Activated T-helper 17 cell treated with anti-CD3 and anti-CD28 coated beads, Interleukin-2, amount 50 U/mL, for 72 hours (primary cell): ENCODE measurements around the gene CDCP1. TPM values are rescaled to one million over a fixed set of nuclear protein-coding genes. Genes with fewer than 3 reads are reported as not detected.

ENCODE experiments used
- ATAC-seq: fragments of 150-1000 bp; cut with Tn5 transposase; replicated peaks from 2 replicates; pipeline ENCODE4 v1.10.0; 2021; ENCODE audit warnings: mild to moderate bottlenecking, moderate library complexity
- H3K27ac Mint-ChIP-seq: one replicate; pipeline ENCODE4 v1.8.0; 2022; ENCODE audit warnings: mixed read lengths
- H3K27me3 Mint-ChIP-seq: one replicate; pipeline ENCODE4 v1.8.0; 2022; ENCODE audit warnings: mixed read lengths
- H3K36me3 Mint-ChIP-seq: one replicate; pipeline ENCODE4 v1.8.0; 2022; ENCODE audit warnings: low read depth, mild to moderate bottlenecking, mixed read lengths
- H3K4me1 Mint-ChIP-seq: one replicate; pipeline ENCODE4 v1.8.0; 2022; ENCODE audit warnings: mixed read lengths
- H3K4me3 Mint-ChIP-seq: one replicate; pipeline ENCODE4 v1.8.0; 2022; ENCODE audit warnings: mild to moderate bottlenecking, mixed read lengths
- H3K9me3 Mint-ChIP-seq: one replicate; pipeline ENCODE4 v1.8.0; 2022; ENCODE audit warnings: mixed read lengths
- total RNA-seq, 2 donors: library from RNA; stranded (reverse); gene quantifications; one replicate each; pipeline ENCODE4 v1.2.3, GENCODE V29; 2022

The CDCP1 gene
- total RNA-seq, 2 donors from 2014 or later: 0.17 to 0.53 TPM

DNA sequence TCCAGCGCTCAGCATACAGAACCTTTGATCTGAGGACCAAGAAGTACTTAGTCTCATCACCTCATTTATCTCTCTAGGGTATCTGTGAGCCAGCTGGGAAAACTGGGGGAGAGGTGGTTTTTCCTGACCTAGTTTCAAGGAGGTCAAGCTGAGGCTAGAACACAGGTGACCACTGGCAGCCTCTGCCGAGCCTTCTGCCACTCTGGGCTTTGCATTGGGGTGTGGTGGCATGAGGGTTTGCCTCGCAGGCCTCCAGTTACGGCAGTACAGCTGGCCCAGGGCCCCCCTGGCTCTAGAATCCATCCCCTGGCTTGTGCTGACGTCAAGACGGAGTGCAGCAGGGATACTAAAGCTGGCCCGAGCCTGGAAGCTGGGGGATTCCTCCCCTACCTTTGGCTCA lies 34.7 kb upstream of the CDCP1 start:
- no peaks in the 10 kb centered on the region for H3K4me1 Mint-ChIP-seq
- H3K36me3 Mint-ChIP-seq: no peaks in the 10 kb centered on the region
- ATAC-seq: no peak
- no peaks in the 10 kb centered on the region for H3K9me3 Mint-ChIP-seq
- no peak overlapping the region for H3K4me3 Mint-ChIP-seq
- H3K27ac Mint-ChIP-seq: no peak overlapping the region
- peaks cover 14% of the 10 kb centered on the region for H3K27me3 Mint-ChIP-seq

DNA sequence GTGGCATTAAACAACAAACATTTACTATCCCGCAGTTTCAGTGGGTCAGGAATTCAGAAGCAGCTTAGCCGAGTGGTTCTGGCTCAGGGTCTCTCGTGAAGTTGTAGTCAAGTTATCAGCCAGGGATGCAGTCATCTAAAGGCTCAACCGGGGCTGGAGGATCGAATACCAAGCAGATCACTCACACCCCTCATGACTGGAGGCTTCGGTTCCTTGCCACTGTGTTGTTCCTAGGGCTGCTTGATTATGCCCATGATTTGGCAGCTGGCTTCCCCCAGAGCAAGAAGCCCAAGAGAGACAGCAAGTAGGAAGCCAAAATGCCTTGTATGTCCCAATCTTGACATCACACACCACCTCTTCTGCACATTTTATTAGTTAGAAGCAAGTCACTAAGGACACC lies 33.9 kb upstream of the CDCP1 start:
- H3K36me3 Mint-ChIP-seq: no peaks in the 10 kb centered on the region
- no peak for ATAC-seq
- no peaks in the 10 kb centered on the region for H3K4me1 Mint-ChIP-seq
- H3K9me3 Mint-ChIP-seq: no peaks in the 10 kb centered on the region
- H3K4me3 Mint-ChIP-seq: no peak overlapping the region
- peaks cover 10% of the 10 kb centered on the region for H3K27me3 Mint-ChIP-seq
- H3K27ac Mint-ChIP-seq: no peak overlapping the region

DNA sequence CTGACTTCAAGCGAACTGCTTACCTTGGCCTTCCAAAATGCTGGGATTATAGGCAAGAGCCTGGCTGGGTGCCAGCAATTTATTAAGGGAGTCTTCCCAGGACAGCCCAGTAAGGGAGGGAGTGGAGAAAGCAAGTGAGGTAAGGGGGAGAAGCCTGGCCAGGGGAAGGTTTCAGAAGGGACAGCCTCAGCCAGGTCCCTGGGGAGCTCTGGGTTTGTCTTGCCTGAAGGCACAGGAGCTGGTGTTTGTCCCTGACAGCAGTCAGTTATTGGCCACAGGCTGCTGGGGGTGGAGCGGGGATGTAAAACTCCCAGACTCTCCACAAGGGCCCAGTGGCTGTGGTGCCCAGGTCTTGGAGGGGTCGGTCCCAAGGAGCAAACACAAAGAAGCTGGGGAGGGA lies 33.0 kb upstream of the CDCP1 start:
- H3K9me3 Mint-ChIP-seq: no peaks in the 10 kb centered on the region
- H3K4me1 Mint-ChIP-seq: no peaks in the 10 kb centered on the region
- H3K36me3 Mint-ChIP-seq: no peaks in the 10 kb centered on the region
- H3K27ac Mint-ChIP-seq: no peak overlapping the region
- no peak for ATAC-seq
- H3K27me3 Mint-ChIP-seq: peaks cover 10% of the 10 kb centered on the region
- no peak overlapping the region for H3K4me3 Mint-ChIP-seq

DNA sequence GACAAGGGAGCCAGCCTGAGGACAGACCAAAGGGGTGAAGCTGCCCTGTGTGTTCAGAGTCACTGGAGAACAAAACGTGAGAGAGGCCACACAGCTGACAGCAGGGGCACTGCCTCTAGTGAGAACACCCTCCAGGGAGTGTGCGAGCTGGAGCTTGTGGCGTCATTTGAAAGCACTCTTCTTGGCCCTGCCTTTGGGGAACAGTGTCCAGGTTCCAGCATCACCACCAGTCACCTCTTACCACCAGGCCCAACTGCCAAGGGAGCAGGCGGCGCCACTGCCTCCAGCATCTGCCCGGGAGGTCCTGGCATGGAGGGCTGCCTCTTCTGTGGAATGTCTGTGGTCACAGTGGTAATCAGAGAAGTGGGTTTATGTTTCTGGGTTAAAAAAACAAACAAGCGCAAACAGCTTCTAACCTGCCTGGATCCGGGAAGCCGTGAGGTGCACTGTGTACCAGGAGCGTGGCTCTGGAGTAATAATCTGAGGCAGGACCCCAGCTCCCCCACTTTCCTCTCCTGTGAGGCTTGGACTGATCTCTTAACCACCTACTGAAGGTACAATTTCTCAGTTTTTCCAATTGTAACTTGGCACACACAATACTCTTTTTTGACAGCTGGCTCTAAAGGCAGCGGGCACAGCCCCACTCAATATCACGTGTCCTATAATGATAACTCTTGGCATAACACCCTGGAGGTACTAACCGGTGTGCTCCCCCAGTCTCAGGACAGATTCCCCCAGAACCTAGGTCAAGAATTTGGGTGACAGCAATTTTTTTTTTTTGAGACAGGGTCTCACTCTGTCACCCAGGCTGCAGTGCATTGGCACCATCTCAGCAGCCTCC lies 32.2 kb upstream of the CDCP1 start:
- peaks cover 10% of the 10 kb centered on the region for H3K27me3 Mint-ChIP-seq
- H3K9me3 Mint-ChIP-seq: no peaks in the 10 kb centered on the region
- H3K27ac Mint-ChIP-seq: no peak overlapping the region
- no peak overlapping the region for H3K4me3 Mint-ChIP-seq
- H3K4me1 Mint-ChIP-seq: no peaks in the 10 kb centered on the region
- H3K36me3 Mint-ChIP-seq: no peaks in the 10 kb centered on the region
- no peak for ATAC-seq

DNA sequence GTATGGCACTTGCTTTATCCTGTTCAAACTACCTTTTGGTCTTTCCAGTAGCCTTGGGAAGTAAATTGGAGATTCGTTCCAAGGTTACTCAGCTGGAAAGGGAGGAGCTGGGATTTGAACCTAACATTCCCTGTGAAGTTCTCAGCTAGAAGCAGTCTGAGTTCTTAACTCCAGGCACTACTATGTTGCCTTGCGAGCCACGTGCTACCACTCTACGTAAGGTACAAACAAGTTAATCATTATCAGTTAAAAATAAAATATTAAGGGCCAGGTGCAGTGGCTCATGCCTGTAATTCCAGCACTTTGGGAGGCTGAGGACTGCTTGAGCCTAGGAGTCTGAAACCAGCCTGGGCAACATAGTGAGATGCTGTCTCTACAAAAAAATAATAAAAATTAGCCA lies 30.7 kb upstream of the CDCP1 start:
- Mint-ChIP-seq H3K4me1 (no peaks in the 10 kb centered on the region), H3K36me3 (no peaks in the 10 kb centered on the region), H3K27ac (no peak overlapping the region), H3K4me3 (no peak overlapping the region), H3K9me3 (no peaks in the 10 kb centered on the region), H3K27me3 (peaks cover 10% of the 10 kb centered on the region)
- ATAC-seq: no peak

DNA sequence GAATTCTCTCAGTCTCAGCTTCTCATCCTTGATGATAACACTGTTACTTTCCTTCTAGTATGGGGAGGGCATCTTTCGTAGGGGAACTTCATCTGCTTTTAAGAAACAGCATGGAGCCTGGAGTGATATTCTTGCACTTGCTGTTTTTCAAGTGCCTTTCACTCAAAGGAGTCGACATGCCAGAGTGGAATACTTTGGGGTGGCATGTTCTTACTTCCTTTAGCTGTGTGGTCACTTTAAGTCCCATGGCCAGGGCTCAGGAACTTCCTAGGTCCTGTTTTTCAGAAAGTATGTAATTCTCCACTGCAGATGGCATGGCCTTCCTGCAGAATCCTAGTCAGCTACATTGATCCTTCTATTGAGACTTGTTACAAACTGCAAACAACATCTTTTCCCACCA lies 28.1 kb upstream of the CDCP1 start:
- no peak for ATAC-seq
- H3K4me1 Mint-ChIP-seq: no peaks in the 10 kb centered on the region
- H3K4me3 Mint-ChIP-seq: no peak overlapping the region
- no peaks in the 10 kb centered on the region for H3K36me3 Mint-ChIP-seq
- H3K27me3 Mint-ChIP-seq: peaks cover 7% of the 10 kb centered on the region
- no peaks in the 10 kb centered on the region for H3K9me3 Mint-ChIP-seq
- no peak overlapping the region for H3K27ac Mint-ChIP-seq

DNA sequence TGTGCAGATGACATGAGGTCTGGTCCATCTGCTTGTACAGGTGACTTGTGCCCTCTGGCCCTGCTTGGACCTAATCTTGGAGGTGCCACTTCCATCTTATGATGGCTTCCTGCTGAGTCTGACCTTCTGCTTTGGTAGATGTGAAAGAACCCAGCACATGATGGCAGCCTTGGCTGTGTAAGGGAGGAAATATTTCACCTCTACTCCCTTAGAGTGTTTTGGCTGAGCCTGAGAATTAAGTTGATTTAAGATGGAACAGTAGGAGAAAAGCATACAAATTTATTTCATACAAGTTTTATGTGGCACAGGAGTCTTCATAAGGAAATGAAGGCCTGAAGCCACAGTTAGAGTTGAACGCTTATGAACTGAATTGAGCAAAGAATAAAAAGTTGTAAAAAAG lies 27.6 kb upstream of the CDCP1 start:
- H3K9me3 Mint-ChIP-seq: no peaks in the 10 kb centered on the region
- H3K4me1 Mint-ChIP-seq: no peaks in the 10 kb centered on the region
- no peak overlapping the region for H3K27ac Mint-ChIP-seq
- no peaks in the 10 kb centered on the region for H3K36me3 Mint-ChIP-seq
- no peak for ATAC-seq
- H3K4me3 Mint-ChIP-seq: no peak overlapping the region
- H3K27me3 Mint-ChIP-seq: peaks cover 7% of the 10 kb centered on the region

DNA sequence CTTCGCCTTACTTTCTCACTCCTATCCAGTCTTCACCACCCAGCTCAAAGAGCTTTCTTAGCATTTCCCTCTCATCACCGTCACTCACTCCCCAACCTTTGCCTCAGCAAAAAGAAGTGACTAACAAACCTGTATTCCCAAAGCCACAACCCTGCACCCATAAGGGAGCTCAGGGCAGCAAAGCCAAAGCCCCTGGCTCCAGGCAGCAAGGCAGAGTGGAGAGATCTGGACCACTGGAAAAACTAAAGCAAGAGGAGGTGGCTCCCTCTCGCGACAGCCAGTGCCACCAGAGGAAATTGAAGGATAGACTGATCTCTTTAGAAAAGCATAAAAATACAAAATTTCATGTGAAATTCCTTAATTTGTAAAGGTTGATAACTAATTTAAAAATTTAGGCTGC lies 25.1 kb upstream of the CDCP1 start:
- Mint-ChIP-seq H3K4me3 (no peak overlapping the region), H3K36me3 (no peaks in the 10 kb centered on the region), H3K9me3 (peaks cover 3% of the 10 kb centered on the region), H3K4me1 (peaks cover 10% of the 10 kb centered on the region), H3K27me3 (no peaks in the 10 kb centered on the region), H3K27ac (no peak overlapping the region)
- ATAC-seq: no peak

DNA sequence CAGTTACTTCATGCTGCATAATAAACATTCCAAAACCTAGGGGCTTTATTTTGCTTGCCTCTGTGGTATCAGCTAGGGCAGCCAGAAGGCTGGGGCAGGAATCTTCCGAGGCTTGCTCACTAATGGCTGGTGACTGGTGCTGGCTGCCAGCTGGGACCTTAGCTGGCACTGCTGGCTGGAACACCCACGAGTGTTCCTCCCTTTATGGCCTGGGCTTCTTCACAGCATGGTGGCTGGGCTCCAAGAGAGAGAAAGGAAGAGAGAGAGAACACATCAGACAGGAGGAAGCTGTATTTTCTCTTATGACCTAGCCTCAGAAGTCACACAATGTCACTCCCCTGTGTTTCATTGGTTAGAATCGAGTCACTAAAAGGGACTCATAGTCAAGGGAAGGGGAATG lies 23.9 kb upstream of the CDCP1 start:
- H3K9me3 Mint-ChIP-seq: peaks cover 3% of the 10 kb centered on the region
- peaks cover 10% of the 10 kb centered on the region for H3K4me1 Mint-ChIP-seq
- H3K4me3 Mint-ChIP-seq: no peak overlapping the region
- H3K27me3 Mint-ChIP-seq: no peaks in the 10 kb centered on the region
- no peaks in the 10 kb centered on the region for H3K36me3 Mint-ChIP-seq
- no peak overlapping the region for H3K27ac Mint-ChIP-seq
- no peak for ATAC-seq

DNA sequence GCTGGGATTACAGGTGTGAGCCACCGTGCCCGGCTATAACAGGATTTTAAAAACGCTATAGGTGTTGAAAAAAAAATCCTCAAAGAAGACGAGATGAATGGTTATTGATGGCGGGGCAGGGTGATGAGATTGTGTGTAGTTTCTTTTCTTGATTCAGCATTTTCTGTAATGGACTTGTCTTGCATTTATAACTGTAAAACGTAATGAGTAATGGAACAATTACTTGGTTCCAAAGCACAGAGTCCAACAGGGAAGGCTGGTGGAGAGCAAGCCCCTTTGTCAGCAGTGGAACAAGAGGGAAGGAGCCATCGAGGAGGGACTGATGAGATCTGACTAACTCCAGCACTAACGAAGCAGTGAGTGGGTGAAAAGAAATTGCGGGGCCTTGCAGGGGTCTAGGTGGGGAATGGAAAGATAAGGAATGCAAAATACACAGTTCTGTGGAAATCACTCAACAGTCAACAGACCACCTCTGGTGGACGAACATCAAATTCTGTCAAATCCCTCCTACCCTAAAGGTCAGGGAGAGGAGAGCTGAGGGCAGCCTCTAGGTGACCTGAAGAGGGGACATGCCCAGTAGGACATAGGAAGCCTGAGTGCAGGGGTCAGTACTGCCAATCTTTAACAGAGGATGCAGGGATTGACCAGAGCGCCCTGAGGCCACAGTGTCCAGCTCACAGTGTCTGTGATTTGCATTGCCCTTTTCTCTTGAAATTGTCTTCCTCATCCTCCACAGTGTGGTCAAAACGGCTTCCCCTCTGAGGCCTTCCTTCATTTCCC lies 23.1 kb upstream of the CDCP1 start:
- no peak overlapping the region for H3K27ac Mint-ChIP-seq
- H3K9me3 Mint-ChIP-seq: peaks cover 3% of the 10 kb centered on the region
- H3K4me3 Mint-ChIP-seq: no peak overlapping the region
- no peaks in the 10 kb centered on the region for H3K36me3 Mint-ChIP-seq
- ATAC-seq: no peak
- peaks cover 10% of the 10 kb centered on the region for H3K4me1 Mint-ChIP-seq
- H3K27me3 Mint-ChIP-seq: no peaks in the 10 kb centered on the region

DNA sequence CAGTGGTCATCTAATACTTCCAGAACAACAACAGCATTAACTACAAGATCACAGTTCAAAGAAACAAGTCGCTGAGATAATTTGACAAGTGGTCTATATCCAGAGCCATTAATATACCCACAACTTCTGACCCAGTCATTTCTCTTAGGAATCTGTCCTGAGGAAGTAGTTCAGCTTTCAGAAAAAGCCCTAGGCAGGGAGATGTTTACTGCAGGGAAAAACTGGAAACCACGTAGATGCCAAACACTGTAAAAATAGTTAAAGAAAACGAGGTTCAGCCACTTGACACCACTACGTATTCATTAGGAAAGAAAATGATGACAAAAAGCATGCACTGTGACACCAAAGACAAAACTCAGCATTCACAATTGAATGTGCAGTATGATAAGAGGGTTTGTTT lies 22.3 kb upstream of the CDCP1 start:
- Mint-ChIP-seq H3K27ac (peak overlapping the region; percentile 86), H3K4me1 (peaks cover 10% of the 10 kb centered on the region), H3K4me3 (no peak overlapping the region), H3K36me3 (no peaks in the 10 kb centered on the region), H3K27me3 (no peaks in the 10 kb centered on the region), H3K9me3 (peaks cover 3% of the 10 kb centered on the region)
- ATAC-seq: no peak

DNA sequence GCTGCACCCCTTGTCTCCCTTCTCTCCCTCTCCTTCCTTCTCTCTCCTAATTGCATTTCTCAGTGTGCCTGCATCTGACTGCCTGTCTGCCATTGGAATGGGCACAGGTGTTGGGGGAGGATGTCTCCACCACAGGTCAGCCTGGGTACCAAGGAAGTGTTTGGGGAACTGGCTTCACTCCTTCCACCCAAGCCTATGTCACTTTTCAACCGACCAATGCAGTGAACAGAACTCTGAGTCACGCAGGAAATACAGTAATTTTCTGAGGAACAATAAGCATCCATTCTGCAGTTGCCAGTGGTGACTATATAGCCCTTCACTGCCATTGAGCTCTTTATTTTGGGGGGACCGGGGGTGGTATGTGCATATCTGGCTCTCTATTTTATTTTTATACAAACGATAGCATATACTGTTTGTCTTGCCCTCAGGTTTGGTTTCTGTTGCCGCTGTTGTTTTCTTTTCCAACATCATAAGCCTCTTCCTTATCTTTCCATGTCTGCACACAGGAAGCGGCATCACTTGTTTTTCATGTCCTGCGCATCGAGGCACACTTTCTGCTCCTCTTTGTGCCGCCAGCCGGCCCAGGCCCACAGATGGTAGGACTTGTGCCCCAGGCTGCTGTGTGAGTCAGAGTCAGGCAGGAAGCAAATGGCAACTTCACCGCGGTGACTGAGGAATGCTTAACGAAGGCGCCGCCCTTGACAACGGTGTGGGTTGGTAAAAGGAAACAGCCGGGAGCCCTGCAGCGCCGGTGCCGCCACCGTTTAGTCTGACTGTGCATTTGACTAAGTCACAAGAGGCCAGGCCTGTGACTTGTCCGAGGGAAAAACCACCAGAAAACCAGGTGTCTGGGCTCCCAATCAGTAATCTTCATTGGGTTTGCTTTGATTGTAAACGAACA lies 21.1 kb upstream of the CDCP1 start:
- peak overlapping the region; percentile 86 for H3K27ac Mint-ChIP-seq
- peak overlapping the region; percentile 69 for H3K4me3 Mint-ChIP-seq
- peaks cover 3% of the 10 kb centered on the region for H3K9me3 Mint-ChIP-seq
- H3K36me3 Mint-ChIP-seq: no peaks in the 10 kb centered on the region
- peak; percentile 97 for ATAC-seq
- peaks cover 10% of the 10 kb centered on the region for H3K4me1 Mint-ChIP-seq
- H3K27me3 Mint-ChIP-seq: no peaks in the 10 kb centered on the region

DNA sequence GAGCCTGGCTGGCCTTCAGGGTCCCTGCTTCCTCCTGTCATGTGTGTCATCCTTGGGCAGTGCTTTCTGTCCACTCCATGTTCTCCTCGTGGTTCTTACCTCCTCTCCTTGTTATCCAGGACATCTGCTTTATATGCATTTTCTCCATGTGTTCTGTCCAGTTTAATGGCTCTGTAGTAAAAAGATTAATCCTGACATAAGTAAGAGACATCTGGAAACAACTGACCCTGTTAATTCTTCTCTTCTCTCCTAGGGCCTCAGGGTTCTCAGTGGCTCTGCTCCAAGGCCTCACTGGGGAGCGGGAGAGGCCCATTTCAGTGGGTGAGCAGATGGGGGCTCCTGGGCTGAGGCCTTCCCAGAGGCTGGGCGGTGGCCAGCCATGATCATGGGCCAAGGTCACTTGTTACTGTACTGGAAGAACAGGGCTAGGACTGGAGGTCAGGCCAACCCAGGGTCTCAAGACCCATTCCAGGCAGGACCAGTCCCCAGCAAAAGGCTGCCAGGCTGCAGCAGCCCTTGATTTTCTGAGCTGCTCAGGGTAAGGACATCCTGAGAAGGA lies 20.2 kb upstream of the CDCP1 start:
- Mint-ChIP-seq H3K27me3 (no peaks in the 10 kb centered on the region), H3K27ac (peak overlapping the region; percentile 86), H3K9me3 (peaks cover 3% of the 10 kb centered on the region), H3K4me1 (peaks cover 10% of the 10 kb centered on the region), H3K4me3 (peak overlapping the region; percentile 69), H3K36me3 (no peaks in the 10 kb centered on the region)
- no peak for ATAC-seq
